ENCODE data around the gene FLRT1.

FLRT1 gene

GRCh38 chr11:64007160-64007628, 28.5 kb upstream of the FLRT1 start:
- no peak for DNase-seq

GRCh38 chr11:64007629-64008282, 28.0 kb upstream of the FLRT1 start:
- no peak for DNase-seq

- DNase-seq = no peak
Observed at GRCh38 chr11:64008283-64008913, 27.3 kb upstream of the FLRT1 start.

GRCh38 chr11:64008914-64009633, 26.7 kb upstream of the FLRT1 start:
- no peak for DNase-seq

- DNase-seq = no peak
Observed at GRCh38 chr11:64009710-64010109, 26.0 kb upstream of the FLRT1 start.

- DNase-seq = no peak
Observed at GRCh38 chr11:64010783-64011182, 24.9 kb upstream of the FLRT1 start.

GRCh38 chr11:64011371-64011770, 24.4 kb upstream of the FLRT1 start:
- no peak for DNase-seq

- no peak for DNase-seq
Observed at GRCh38 chr11:64013141-64013896, 22.4 kb upstream of the FLRT1 start.

- no peak for DNase-seq
Observed at GRCh38 chr11:64014356-64014755, 21.4 kb upstream of the FLRT1 start.

GRCh38 chr11:64015510-64015909, 20.2 kb upstream of the FLRT1 start:
- DNase-seq = no peak

- no peak for DNase-seq
Observed at GRCh38 chr11:64015935-64016845, 19.5 kb upstream of the FLRT1 start.

GRCh38 chr11:64017945-64018224, 17.8 kb upstream of the FLRT1 start:
- no peak for DNase-seq

GRCh38 chr11:64018310-64018709, 17.4 kb upstream of the FLRT1 start:
- DNase-seq = no peak

- no peak for DNase-seq
Observed at GRCh38 chr11:64019106-64020037, 16.4 kb upstream of the FLRT1 start.

GRCh38 chr11:64020976-64021756, 14.6 kb upstream of the FLRT1 start:
- DNase-seq = no peak

- no peak for DNase-seq
Observed at GRCh38 chr11:64021757-64022093, 14.0 kb upstream of the FLRT1 start.

- no peak for DNase-seq
Observed at GRCh38 chr11:64022125-64022784, 13.5 kb upstream of the FLRT1 start.

GRCh38 chr11:64023712-64024710, 11.7 kb upstream of the FLRT1 start:
- DNase-seq = no peak

GRCh38 chr11:64025205-64025604, 10.5 kb upstream of the FLRT1 start:
- no peak for DNase-seq

Data from stimulated activated CD4-positive, alpha-beta T cell treated with anti-CD3 and anti-CD28 coated beads, Interleukin-4, amount 100 ng/mL, for 24 hours (primary cell).